Stromal cell of bone marrow (primary cell): Measurements from ENCODE around the gene UBN1.

Experiments used
- DNase-seq: peaks from one replicate; pipeline ENCODE4 v3.0.0-alpha.2; 2012; ENCODE audit warnings: low read depth

Gene UBN1

DNA sequence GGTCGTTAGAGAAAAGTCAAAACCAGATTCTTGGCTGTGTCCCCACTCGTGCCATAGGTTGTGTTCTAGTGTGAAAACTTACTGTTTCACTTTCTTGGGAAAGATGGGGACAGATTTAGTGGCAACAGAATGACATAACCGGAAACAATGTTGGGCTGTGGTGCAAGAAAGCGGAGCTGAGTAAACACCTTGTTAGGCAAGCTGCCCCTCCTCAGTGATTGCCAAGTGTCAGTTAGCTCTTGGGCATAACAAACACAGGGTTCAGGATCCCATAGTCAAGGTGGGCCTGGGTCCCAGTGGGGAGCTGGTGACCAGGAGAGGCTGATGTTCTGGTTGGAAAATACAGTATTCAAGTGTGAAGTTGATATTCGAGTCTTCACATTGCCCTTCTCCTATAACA lies 15.4 kb downstream of the UBN1 start:
- no peak for DNase-seq

- DNase-seq: no peak
These were observed 17.4 kb downstream of the UBN1 start for GRCh38 chr16:4864728-4865127.

DNA sequence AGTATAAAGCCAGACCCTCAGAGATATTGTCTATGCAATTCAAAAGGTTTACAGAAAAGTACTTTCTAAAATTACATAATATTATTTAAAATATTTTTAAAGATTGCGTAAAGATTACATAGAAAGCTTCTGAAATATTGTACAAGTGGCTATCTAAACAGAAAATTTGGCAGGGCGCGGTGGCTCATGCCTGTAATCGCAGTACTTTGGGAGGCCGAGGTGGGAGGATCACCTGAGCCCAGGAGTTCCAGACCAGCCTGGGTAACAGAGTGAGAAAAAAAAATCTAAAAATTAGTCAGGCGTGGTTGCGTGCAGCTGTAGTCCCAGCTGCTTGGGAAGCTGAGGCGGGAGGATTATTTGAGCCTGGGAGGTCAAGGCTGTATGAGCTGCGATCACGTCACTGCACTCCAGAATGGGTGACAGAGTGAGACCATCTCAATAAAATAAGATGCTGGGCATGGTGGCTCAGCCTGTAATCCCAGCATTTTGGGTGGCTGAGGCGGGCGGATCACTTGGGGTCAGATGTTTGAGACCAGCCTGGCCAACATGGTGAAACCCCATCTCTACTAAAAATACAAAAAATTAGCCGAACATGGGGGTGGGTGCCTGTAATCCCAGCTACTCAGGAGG lies 18.1 kb downstream of the UBN1 start:
- no peak for DNase-seq

DNA sequence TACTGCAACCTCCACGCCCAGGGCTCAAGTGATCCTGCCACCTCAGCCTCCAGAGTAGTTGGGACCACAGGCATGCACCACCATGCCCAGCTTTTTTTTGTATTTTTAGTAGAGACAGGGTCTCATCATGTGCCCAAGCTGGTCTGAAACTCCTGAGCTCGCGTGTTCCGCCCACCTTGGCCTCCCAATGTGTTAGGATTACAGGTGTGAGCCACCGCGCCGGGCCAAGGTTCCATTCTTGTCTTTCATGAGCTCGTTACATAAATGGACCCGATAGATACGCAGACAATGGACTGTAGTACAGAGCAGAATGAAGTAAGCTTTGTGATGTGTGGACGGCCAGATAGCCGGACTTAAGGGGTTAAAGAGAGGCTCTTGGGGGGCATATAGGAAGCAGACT lies 19.3 kb downstream of the UBN1 start:
- no peak for DNase-seq

DNA sequence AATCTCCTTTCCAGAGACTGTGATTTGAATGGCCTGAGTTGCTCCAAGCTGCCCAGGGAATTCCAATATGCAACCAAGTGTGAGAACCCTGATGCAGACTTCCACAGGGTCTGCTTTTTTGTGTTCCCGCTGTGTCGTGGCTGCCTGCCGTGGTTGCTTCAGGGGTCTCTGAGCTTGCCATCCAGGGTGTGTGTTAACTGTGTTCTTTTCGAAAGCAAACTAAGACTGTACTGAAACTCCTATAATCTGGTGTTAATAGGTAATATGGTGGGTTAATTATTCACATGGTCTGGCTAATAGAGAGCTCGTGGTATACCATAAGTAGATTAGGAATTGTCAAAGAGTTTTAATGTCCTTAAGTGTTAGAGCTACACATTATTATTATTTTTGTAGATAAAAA lies 20.7 kb downstream of the UBN1 start:
- DNase-seq: no peak

DNA sequence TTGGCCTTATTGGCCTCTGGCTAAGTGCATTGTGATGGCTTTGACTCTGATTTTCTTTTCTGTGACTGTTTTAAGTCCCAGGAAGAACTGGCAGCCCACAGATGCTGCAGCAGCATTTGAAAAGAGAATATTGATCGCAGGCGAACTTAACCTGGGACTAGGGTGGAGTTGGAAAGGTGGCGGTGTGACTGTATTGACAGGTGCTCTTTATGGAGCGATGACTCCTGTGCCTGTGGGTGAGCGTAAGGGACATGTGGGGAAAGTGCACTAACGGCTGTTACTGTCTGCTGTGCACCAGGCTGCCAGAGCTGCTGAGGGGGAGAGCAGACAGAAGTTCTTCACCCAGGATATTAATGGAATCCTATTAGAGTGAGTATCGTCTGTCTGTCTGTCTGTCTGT lies 21.3 kb downstream of the UBN1 start:
- DNase-seq: no peak

GRCh38 chr16:4869147-4869805 lies 22.0 kb downstream of the UBN1 start:
- DNase-seq: no peak

- DNase-seq: no peak
These were observed 22.9 kb downstream of the UBN1 start for GRCh38 chr16:4870138-4870671.

GRCh38 chr16:4871071-4871470 lies 23.8 kb downstream of the UBN1 start:
- no peak for DNase-seq

DNA sequence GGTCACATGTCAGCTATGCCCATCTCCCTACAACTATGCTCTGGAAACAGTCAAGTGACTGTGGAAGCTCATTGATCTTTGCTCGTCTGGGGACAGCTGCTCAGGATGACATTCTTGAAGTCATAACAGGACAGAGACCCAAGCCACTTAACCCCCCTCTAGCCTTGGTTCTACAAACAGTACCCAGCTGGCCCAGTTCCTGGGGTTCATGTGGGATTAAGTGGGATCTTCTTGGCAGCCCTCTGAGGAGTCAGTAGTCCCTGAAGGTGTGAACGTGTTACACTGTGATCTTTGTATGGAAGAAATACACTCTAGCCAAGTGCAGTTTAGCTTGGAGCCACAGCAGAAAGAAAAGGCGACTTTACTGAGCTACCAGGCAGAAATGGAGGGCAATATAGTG lies 25.8 kb downstream of the UBN1 start:
- no peak for DNase-seq

DNA sequence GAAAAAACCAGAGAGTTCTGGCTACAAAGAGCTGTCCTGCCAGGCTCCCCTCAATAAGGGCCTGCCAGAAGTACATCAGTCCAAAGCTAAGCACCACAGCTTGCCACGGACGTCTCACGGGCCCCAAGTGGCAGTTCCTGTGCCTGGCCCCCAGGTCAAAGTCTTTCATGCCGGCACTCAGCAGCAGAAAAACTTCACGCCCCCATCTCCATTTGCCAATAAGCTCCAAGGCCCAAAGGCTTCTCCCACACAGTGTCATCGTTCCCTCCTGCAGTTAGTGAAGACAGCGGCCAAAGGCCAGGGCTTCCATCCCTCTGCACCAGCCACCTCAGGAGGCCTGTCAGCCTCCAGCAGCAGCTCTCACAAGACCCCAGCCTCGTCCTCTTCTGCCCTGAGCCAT lies 27.4 kb downstream of the UBN1 start:
- DNase-seq: no peak

GRCh38 chr16:4876646-4877379 lies 29.5 kb downstream of the UBN1 start:
- DNase-seq: no peak

DNA sequence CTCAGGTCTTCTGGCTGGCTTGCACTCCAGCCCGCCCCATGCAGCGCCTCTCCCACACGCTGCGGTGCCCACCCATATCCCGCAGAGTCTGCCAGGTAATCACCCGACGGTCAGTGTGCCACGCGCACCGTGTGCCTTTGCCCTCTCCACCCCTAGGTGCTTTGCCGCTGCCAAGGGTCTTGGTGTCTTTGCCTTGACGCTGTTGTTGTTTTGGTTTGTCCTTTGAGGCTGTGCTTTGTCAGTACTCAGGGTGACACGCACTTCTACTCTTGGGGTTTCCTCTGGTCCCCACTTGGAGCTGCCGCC lies 30.1 kb downstream of the UBN1 start:
- DNase-seq: no peak

DNA sequence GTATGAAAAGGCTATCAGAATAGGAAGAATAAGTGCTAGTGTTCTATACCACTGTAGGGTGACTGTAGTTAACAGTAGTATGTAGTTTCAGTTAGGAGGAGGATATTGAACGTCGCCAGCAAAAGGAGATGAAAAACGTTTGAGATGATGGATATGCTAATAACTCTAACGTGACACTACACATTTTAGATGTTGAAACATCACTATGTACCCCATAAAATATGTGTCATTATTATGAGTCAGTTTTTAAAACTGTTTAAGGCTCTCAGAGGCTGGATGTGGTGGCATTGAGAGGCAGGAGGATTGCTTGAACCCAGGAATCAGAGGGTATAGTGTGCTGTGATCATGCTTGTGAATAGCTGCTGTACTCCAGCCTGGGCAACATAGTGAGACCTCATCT lies 31.8 kb downstream of the UBN1 start:
- no peak for DNase-seq

DNA sequence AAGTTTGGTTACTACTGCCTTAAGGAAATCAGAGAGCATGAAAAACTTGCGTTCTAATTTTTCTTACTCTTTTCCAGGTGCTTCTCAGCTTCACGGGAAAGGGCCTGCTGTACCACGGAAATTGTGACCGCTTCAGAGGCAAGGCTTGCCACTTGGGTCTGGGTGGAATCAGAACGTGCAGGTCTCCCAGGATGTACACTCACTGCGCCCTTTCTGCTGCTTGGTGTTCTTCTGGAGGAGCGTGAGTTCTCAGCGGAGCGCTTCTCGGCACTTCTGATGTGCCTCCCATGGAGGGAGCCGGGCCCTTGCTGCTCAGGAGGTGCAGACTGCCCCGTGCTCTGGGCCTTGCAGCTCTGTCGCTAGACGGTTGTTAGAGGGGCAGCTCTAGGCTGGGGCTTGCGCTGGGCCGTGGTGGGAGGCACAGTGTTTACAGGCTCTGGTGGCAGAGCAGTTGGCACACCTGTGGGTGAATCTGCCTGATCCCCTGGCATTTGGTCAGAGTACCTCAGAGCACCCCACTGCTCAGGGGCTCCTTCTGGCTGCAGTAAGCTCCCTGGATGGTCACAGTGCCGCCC lies 32.8 kb downstream of the UBN1 start:
- DNase-seq: no peak

DNA sequence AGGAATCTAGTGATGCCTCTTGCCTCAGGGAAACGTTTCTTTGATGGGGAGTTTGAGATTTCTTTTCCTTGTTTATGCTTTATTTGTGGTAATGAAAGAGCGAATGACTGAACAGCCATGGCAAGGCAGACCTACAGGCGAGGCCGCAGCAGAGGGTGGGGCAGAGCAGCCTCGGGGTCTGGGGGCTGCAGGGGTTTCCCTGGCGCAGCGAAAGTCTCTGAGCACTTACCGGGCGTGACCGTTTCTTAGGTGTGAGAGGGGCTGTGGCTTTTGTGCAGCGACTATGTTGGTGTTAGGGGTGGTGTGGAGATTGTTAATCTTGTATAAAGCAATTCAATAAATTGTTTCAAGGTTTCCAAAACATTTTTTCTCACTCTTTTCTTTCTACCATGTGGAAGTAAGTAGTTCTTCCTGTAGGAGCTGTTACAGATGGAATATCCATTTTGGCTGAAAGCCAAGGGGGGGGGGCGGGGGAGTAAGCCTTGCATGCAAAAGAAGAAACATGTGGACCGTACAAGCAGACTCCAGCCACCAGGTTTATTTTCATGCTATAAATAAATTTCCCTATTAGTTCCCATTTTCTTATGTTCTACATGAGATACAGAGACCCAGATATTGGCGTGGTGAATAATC lies 34.8 kb downstream of the UBN1 start:
- DNase-seq: no peak

- DNase-seq: no peak
These were observed 35.5 kb downstream of the UBN1 start for GRCh38 chr16:4882633-4883285.

DNA sequence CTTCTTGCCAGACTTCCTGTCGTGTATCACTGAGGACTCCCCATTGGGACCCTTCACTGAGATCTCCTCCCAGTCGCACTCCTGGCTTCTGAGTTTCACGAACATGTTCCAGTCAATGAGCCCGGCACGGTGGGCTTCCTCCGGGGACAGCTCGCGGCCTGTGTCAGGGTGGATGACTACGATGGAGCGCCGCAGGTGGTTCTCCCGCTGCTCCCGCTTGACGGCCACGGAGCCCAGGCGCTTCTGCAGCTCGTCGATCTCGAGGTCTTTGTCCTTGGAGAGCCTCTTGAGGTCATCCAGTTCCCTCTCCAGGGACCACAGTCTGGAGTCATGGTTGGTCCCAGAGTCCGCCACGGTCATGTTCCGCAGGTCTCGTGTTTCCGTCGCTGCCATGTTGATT lies 36.2 kb downstream of the UBN1 start:
- DNase-seq: no peak

DNA sequence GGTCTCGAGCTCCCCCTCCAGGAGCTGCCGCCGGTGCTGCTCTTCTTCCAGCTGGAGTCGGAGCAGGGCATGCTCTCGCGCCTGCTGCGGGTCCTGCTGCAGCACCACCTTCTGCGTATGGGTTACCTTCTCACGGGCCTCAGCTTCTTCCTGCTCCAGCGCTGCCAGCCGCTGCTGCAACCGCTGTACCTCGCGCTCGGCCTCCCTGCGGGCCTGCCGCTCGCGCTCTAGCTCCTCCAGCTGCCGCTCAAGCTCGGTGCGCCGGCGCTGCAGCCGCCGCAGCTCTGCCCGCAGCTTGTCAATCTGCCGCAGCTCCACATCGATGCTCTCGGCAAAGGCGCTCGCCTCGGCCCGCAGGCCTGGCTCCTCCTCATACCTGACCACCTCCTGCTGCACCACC lies 36.9 kb downstream of the UBN1 start:
- no peak for DNase-seq

DNA sequence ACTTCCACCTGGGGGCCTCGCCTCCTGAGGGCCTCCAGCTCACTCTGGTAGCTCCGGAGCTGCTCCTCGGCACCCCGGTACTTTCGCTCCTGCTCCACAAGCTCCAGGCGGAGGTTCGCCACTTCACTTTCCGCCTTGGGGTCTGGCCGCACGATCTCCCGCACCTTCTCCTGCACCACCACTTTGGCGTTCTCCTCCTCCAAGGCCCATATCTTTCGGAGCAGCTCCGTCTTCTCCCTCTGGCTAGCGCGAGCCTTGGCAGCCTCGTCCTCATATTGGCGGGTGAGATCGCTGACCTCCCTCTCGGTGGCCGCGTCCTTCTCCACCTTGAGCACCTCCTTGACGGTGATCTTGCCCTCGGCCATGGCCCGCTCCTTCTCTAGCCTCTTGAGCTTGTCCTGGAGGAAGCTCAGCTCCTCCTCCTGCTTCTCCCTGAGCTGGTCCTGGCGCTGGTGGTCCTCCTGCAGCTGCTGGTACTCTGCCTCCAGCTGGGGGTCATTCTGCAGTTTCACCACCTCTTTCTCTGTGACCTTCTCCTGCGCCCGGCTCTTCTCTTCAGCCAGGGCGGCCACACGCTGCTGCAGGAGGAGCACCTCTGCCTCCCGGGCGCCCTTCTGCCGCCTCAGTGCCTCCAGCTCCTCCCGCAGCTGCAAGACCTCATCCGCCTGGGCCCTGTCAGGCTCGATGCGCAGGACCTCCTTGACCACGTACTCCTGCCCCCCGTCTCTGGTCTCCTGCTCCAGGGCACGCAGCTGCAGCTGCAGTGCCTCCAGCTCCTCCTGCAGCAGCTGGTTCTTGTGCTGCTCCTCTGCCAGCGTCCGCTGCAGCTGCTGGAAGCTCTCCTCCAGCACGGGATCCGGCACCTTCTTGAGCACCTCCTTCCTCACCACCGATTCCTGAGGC lies 37.9 kb downstream of the UBN1 start:
- DNase-seq: no peak

GRCh38 chr16:4886151-4886550 lies 38.9 kb downstream of the UBN1 start:
- DNase-seq: no peak
